Upper lobe of left lung (tissue), 6 donors: Measurements from ENCODE around the gene ATP6V1G3. TPM values are rescaled to one million over a fixed set of nuclear protein-coding genes. Genes with fewer than 3 reads are reported as not detected.

Experiments used
- total RNA-seq, 6 donors: library from RNA; depleted of rRNA in 4 of 6; stranded (reverse); fragments of >200 nt in 4 of 6; gene quantifications; one replicate each; pipeline versions ENCODE4 v1.1.0 to v1.2.1, GENCODE V29; 2016 to 2021
- donor health status: DM: no; HTN: no; CAD: no; lungs with moderate emphysema.
- donor health status: DM: no; HTN: yes; CAD: no; lungs with severe emphysema.

ATP6V1G3 gene
- total RNA-seq, 6 donors from 2014 or later: not detected

Other genes with a start within 250 kb of the ATP6V1G3 start
- gene PTPRC, start 98.4 kb upstream of the ATP6V1G3 start, total RNA-seq: 100 to 1,000 TPM in 3 of 6 donors, 10 to 100 TPM in 3; 70.2 to 171 (median 101) TPM